ENCODE data around the gene AIF1.
A peak's percentile ranks its signal among the peaks of the same experiment; 100 is the strongest.

The AIF1 gene

DNA sequence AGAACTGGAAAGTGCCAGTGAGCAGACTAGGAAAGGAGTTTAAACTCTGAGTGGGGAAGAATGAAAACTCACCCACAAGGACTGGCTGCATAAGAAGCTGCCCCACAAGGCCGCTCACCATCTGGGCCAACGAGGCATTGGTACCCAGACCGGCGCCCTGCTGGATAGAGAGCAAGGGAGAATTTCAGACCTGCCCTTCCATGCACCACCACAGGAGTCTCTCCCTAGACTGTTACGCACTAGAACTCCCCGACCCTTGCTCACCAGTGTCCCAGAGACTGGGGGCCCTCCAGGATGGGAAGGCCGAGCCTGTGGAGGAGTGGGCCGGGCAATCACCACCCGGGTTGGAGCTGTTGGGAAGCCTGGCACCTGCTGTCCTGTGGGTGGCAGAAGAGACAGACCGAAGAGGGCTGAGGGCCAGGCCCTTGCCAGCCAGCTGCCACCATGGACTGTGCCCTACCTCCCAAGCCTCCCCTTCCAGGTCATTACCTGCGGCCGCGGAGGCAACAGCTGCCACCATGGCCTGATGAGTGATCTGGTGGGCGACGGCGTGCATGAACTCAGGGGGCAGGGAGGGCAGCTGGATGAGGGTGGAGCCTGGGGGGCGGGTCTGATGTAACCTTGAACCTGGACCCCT lies 28.9 kb downstream of the AIF1 start:
- H3K4me1 ChIP-seq (ENCODE audit: control insufficient read depth, low read length): no peaks in the 10 kb centered on the region
- TF ChIP-seq EZH2phosphoT487 (IDR thresholded peaks at IDR 0.05; ENCODE audit: borderline replicate concordance, low read length): no peak
- TF ChIP-seq, protein P1, sequence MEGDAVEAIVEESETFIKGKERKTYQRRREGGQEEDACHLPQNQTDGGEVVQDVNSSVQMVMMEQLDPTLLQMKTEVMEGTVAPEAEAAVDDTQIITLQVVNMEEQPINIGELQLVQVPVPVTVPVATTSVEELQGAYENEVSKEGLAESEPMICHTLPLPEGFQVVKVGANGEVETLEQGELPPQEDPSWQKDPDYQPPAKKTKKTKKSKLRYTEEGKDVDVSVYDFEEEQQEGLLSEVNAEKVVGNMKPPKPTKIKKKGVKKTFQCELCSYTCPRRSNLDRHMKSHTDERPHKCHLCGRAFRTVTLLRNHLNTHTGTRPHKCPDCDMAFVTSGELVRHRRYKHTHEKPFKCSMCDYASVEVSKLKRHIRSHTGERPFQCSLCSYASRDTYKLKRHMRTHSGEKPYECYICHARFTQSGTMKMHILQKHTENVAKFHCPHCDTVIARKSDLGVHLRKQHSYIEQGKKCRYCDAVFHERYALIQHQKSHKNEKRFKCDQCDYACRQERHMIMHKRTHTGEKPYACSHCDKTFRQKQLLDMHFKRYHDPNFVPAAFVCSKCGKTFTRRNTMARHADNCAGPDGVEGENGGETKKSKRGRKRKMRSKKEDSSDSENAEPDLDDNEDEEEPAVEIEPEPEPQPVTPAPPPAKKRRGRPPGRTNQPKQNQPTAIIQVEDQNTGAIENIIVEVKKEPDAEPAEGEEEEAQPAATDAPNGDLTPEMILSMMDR (IDR thresholded peaks at IDR 0.05; ENCODE audit: low read depth, low read length, poor library complexity, severe bottlenecking): no peak
- no peak overlapping the region for H3K27ac ChIP-seq (ENCODE audit: low read depth, low read length)
- H3K79me2 ChIP-seq (ENCODE audit: control insufficient read depth, low read length): peaks cover 6% of the 10 kb centered on the region
- no peak overlapping the region for H3K4me3 ChIP-seq (ENCODE audit: low read length)
- peaks cover 14% of the 10 kb centered on the region; the same call in 1 of the 2 replicates for H3F3A ChIP-seq (ENCODE audit: control insufficient read depth, insufficient read depth)
- H3K4me2 ChIP-seq (ENCODE audit: low read length): no peak overlapping the region
- H4K20me1 ChIP-seq (ENCODE audit: control insufficient read depth, insufficient read depth, low read depth, low read length): no peaks in the 10 kb centered on the region
- no peaks in the 10 kb centered on the region for H3K9me2 ChIP-seq (replicated peaks; ENCODE audit: control insufficient read depth, low read length)
- peaks cover 89% of the 10 kb centered on the region for H3K36me3 ChIP-seq (ENCODE audit: control insufficient read depth, low read length)
- no peaks in the 10 kb centered on the region for H3K27me3 ChIP-seq (ENCODE audit: control insufficient read depth, low read length)
- H3K9me3 ChIP-seq (ENCODE audit: control insufficient read depth, insufficient read depth, low read length): no peaks in the 10 kb centered on the region

DNA sequence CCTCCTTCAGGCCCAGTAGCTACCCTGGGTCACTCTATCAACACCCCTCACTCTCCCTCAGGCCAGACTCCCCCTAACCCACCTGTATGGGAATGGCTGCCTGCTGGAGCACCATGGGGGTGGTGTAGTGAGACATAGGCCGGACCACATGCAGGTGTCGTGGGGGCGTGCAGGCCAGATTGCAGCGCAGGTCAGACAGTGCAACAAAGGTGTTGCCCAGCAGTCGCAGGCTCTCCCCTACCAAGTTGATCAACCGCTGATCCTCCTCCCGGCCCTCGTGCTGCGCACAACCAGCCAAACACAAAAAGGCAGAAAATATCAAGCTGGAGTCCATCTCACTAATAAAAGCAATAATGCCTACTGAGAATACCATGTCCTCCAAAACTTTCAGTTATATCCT lies 30.3 kb downstream of the AIF1 start:
- Histone ChIP-seq H3K4me1 (ENCODE audit: control insufficient read depth, low read length) (no peaks in the 10 kb centered on the region), H3F3A (ENCODE audit: control insufficient read depth, insufficient read depth) (0 out of 2 replicates have a peak, but pooled peaks cover 4% of the 10 kb centered on the region), H3K9me3 (ENCODE audit: control insufficient read depth, insufficient read depth, low read length) (no peaks in the 10 kb centered on the region), H3K4me3 (ENCODE audit: low read length) (no peak overlapping the region), H3K4me2 (ENCODE audit: low read length) (no peak overlapping the region), H4K20me1 (ENCODE audit: control insufficient read depth, insufficient read depth, low read depth, low read length) (no peaks in the 10 kb centered on the region), H3K36me3 (ENCODE audit: control insufficient read depth, low read length) (peaks cover 87% of the 10 kb centered on the region), H3K27me3 (ENCODE audit: control insufficient read depth, low read length) (no peaks in the 10 kb centered on the region), H3K9me2 (replicated peaks; ENCODE audit: control insufficient read depth, low read length) (no peaks in the 10 kb centered on the region), H3K27ac (ENCODE audit: low read depth, low read length) (no peak overlapping the region), H3K79me2 (ENCODE audit: control insufficient read depth, low read length) (peaks cover 20% of the 10 kb centered on the region)
- TF ChIP-seq, protein P1 (IDR thresholded peaks at IDR 0.05; ENCODE audit: low read depth, low read length, poor library complexity, severe bottlenecking): no peak
- TF ChIP-seq EZH2phosphoT487 (IDR thresholded peaks at IDR 0.05; ENCODE audit: borderline replicate concordance, low read length): no peak

DNA sequence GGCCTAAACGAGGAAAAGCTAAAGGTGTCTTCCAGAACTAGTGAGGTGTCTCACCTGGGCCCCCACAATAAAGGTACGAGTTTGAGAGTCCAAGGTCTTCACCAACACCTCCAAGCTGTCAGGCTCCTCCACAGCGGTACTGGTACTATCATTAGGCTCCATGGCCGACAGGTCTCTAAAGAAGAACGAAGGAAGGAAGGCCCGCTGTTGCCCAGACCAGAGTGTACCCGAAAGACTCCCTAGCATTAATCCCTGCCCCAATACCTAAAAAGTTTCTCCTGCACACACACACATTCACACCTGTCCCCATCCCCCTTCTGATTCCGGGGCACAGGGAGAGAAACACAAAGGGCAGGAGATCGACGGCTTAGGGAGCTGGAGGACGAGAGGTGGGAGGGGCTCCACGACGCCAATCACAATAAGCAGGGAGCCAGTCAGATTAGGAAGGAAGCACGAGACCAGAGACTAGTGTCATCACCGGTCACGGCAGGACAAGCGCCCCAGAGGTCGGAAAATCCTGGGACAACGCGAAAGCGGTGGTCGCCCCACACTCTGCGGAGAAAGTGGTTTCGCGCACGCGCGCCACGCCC lies 36.7 kb downstream of the AIF1 start:
- Histone ChIP-seq H3K4me3 (ENCODE audit: low read length) (peak overlapping the region; percentile 83), H3K27me3 (ENCODE audit: control insufficient read depth, low read length) (no peaks in the 10 kb centered on the region), H3K27ac (ENCODE audit: low read depth, low read length) (peak overlapping the region; percentile 82), H3K36me3 (ENCODE audit: control insufficient read depth, low read length) (peaks cover 46% of the 10 kb centered on the region), H3K79me2 (ENCODE audit: control insufficient read depth, low read length) (peaks cover 51% of the 10 kb centered on the region), H3K9me2 (replicated peaks; ENCODE audit: control insufficient read depth, low read length) (no peaks in the 10 kb centered on the region), H3K9me3 (ENCODE audit: control insufficient read depth, insufficient read depth, low read length) (no peaks in the 10 kb centered on the region), H4K20me1 (ENCODE audit: control insufficient read depth, insufficient read depth, low read depth, low read length) (no peaks in the 10 kb centered on the region), H3K4me1 (ENCODE audit: control insufficient read depth, low read length) (peaks cover 15% of the 10 kb centered on the region), H3F3A (ENCODE audit: control insufficient read depth, insufficient read depth) (peaks cover 6% of the 10 kb centered on the region), H3K4me2 (ENCODE audit: low read length) (peak overlapping the region; percentile 84)
- TF ChIP-seq, protein P1 (IDR thresholded peaks at IDR 0.05; ENCODE audit: low read depth, low read length, poor library complexity, severe bottlenecking): no peak
- TF ChIP-seq EZH2phosphoT487 (IDR thresholded peaks at IDR 0.05; ENCODE audit: borderline replicate concordance, low read length): no peak

Measured in DOHH2 (cell line).